ENCODE data around the gene GEMIN7. TPM values are rescaled to one million over a fixed set of nuclear protein-coding genes. Genes with fewer than 3 reads are reported as not detected.

The GEMIN7 gene
- total and polyA plus RNA-seq, 2 of the 4 experiments (the other 2 are of a cell fraction), result 27.2 to 53.0 TPM

DNA sequence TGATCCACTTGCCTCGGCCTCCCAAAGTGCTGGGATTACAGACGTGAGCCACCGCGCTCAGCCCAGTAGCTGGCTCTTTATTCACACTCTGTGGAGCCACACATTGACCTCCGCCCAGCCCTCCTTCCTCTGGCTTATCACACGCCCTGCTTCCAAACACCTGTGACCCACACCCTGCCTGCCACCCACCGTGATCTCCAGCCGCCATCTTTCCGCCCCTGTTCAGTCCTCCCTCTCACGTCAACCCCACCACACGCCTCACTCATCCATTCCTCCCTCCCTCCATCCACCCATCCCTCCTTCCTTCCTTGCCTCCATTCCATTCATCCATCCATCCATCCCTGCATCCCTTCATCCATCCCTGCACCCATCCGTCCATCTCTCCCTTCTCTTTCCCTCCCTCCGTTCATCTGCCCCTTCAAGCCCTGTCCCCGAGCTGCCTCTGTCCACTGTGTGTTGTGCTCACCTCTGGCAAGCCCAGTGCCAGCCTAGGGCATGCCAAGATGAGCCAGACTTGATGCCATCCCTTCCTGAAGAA is 20.4 kb upstream of the GEMIN7 start:
- DNase-seq (no peak), ATAC-seq (ENCODE audit: low read depth) (no peak)
- Histone ChIP-seq H2BK15ac (ENCODE audit: low read depth, low read length) (no peak overlapping the region), H2BK5ac (ENCODE audit: low read depth, low read length, poor library complexity, severe bottlenecking) (no peak overlapping the region), H3K4me2 (ENCODE audit: low read depth, low read length) (no peak overlapping the region), H3K4ac (ENCODE audit: low read depth, low read length) (no peak overlapping the region), H3K9me3 (ENCODE audit: control insufficient read depth, insufficient read depth, low read length) (no peaks in the 10 kb centered on the region), H4K5ac (ENCODE audit: low read depth, low read length) (no peak overlapping the region), H2BK120ac (ENCODE audit: low read depth, low read length) (no peak overlapping the region), H3K4me1 (ENCODE audit: control insufficient read depth, insufficient read depth, low read length) (no peaks in the 10 kb centered on the region), H3K14ac (replicated peaks; ENCODE audit: low read depth, low read length) (no peak overlapping the region), H3K4me3 (ENCODE audit: insufficient read depth, low read depth, low read length) (no peak overlapping the region), H4K8ac (ENCODE audit: low read depth in 2 of 2, low read length in 2 of 2) (no peak overlapping the region), H4K20me1 (ENCODE audit: insufficient read depth, low read length) (peaks cover 35% of the 10 kb centered on the region), H2AK9ac (replicated peaks; ENCODE audit: low read depth, low read length, poor library complexity) (peak overlapping the region; percentile 78), H2BK20ac (ENCODE audit: low read depth, low read length) (no peak overlapping the region), H2AFZ (replicated peaks; ENCODE audit: low read length, poor library complexity) (no peak overlapping the region), H2AK5ac (ENCODE audit: low read depth, low read length) (no peak overlapping the region), H4K91ac (ENCODE audit: insufficient read depth, low read depth, low read length) (no peak overlapping the region), H3K9ac (ENCODE audit: low read depth, low read length) (no peak overlapping the region), H3K18ac (ENCODE audit: low read depth, low read length) (no peak overlapping the region), H3K36me3 (ENCODE audit: control insufficient read depth, insufficient read depth, low read length) (peaks cover 82% of the 10 kb centered on the region), H3K56ac (ENCODE audit: extremely low read depth, insufficient read depth, low read length) (no peak overlapping the region), H3K23ac (ENCODE audit: low read depth, low read length) (no peak overlapping the region), H3K27me3 (ENCODE audit: control insufficient read depth, insufficient read depth, low read length) (no peaks in the 10 kb centered on the region), H3K79me1 (ENCODE audit: low read depth in 1 of 2, low read length in 2 of 2) (peaks cover 16 to 36% of the 10 kb centered on the region in 2 experiments), H3K9me1 (ENCODE audit: insufficient read depth, low read length) (peaks cover 2% of the 10 kb centered on the region; the same call in 1 of the 2 replicates), H3K27ac (ENCODE audit: insufficient read depth, low read length) (no peak overlapping the region)
- in situ Hi-C loops (cut with MboI; ENCODE audit: low sequenced_read_pairs), result no loop called here
- BruUV-seq (replicated peaks), result no TSS peak
- ChIA-PET CTCF (interaction anchor here (1.1 to 1.4 kb wide), 4 partner anchors 9 to 19 kb away, joined by 3 to 5 read pairs (median 3); no protein-coding TSS in a partner anchor), POLR2A (ENCODE audit: unreplicated experiment) (no interaction called here)
- no peak for TF ChIP-seq CHD1 (IDR thresholded peaks at IDR 0.05; ENCODE audit: low read depth, low read length)
- TF ChIP-seq CEBPB (IDR thresholded peaks at IDR 0.05; ENCODE audit: low read depth, low read length), result no peak
- no peak for TF ChIP-seq RFX5 (IDR thresholded peaks at IDR 0.05; ENCODE audit: low read depth, low read length)
- TF ChIP-seq MXI1 (IDR thresholded peaks at IDR 0.05; ENCODE audit: borderline replicate concordance, low read depth, low read length), result no peak
- no peak for TF ChIP-seq FOS (IDR thresholded peaks at IDR 0.05; ENCODE audit: low read depth, low read length)
- no peak for TF ChIP-seq RCOR1 (IDR thresholded peaks at IDR 0.05; ENCODE audit: insufficient replicate concordance, low read length)
- intact Hi-C loops (cut with micrococcal nuclease), result loop anchor here (1.0 to 2.0 kb wide), 2 partner anchors 41 to 156 kb away; no protein-coding TSS in a partner anchor
- dilution Hi-C loops (cut with HindIII; ENCODE audit: low sequenced_read_pairs, unreplicated experiment), result no loop called here
- 90 to 100% methylated on average over 2 to 9 of the region's 14 CpGs for WGBS, 2 experiments (ENCODE audit: extremely low coverage in 2 of 2, insufficient read length in 1 of 2)
